CD14-positive monocyte (primary cell): Measurements from ENCODE around the gene IPPK. TPM values are rescaled to one million over a fixed set of nuclear protein-coding genes. Genes with fewer than 3 reads are reported as not detected.

Experiments
- DNase-seq, 3 donors: peaks; one replicate each; pipeline ENCODE4 v3.0.0-alpha.2; 2011 to 2022
- H2AFZ ChIP-seq: 2 replicates; pipeline ENCODE4 v1.6.0; 2012; ENCODE audit warnings: mild to moderate bottlenecking, low read depth, low read length, inconsistent platforms; ENCODE audit not compliant: insufficient read depth, poor library complexity, severe bottlenecking
- H3K27ac ChIP-seq, 2 donors: 1 replicate in 1 of 2; 2 replicates in 1 of 2; pipeline ENCODE4 v1.5.1; 2012 to 2013; ENCODE audit warnings: low read length in 2 of 2, control low read depth in 1 of 2, inconsistent platforms in 1 of 2, low read depth in 1 of 2, mild to moderate bottlenecking in 1 of 2
- H3K27me3 ChIP-seq, 2 donors: one replicate each; pipeline versions ENCODE4 v1.6.0 to v1.6.1; 2011 to 2013; ENCODE audit warnings: low read length in 2 of 2; ENCODE audit not compliant: control insufficient read depth in 2 of 2, insufficient read depth in 2 of 2
- H3K36me3 ChIP-seq, 2 donors: replicated peaks in 1 of 2; 1 replicate in 1 of 2; 2 replicates in 1 of 2; pipeline versions ENCODE4 v1.5.1 to v1.6.1; 2012 to 2013; ENCODE audit warnings: low read length in 2 of 2, control low read depth in 1 of 2, inconsistent platforms in 1 of 2, mild to moderate bottlenecking in 1 of 2; ENCODE audit not compliant: insufficient read depth in 2 of 2, control insufficient read depth in 1 of 2
- H3K4me1 ChIP-seq, 2 donors: 1 replicate in 1 of 2; 2 replicates in 1 of 2; pipeline versions ENCODE4 v1.5.1 to v1.6.1; 2012 to 2013; ENCODE audit warnings: low read length in 2 of 2, control low read depth in 1 of 2, inconsistent platforms in 1 of 2, mild to moderate bottlenecking in 1 of 2, moderate library complexity in 1 of 2; ENCODE audit not compliant: insufficient read depth in 2 of 2, control insufficient read depth in 1 of 2
- H3K4me2 ChIP-seq: replicated peaks from 2 replicates; pipeline ENCODE3; 2012; ENCODE audit warnings: low read length, moderate library complexity, mild to moderate bottlenecking; ENCODE audit not compliant: poor library complexity, severe bottlenecking; ENCODE audit errors: extremely low read depth
- H3K4me3 ChIP-seq, 3 experiments: fragments of 200-600 bp in 1 of 3; sonication (generic) in 1 of 3; replicated peaks in 1 of 3; 1 replicate in 2 of 3; 2 replicates in 1 of 3; pipeline ENCODE4 v1.5.1; 2011 to 2013; ENCODE audit warnings: low read length in 3 of 3, mild to moderate bottlenecking in 3 of 3, control low read depth in 2 of 3, low read depth in 2 of 3, inconsistent platforms in 1 of 3, moderate library complexity in 1 of 3
- H3K79me2 ChIP-seq: 2 replicates; pipeline ENCODE4 v1.6.0; 2012; ENCODE audit warnings: mild to moderate bottlenecking, control low read depth, inconsistent platforms, low read length, moderate library complexity; ENCODE audit not compliant: insufficient read depth
- H3K9ac ChIP-seq: 2 replicates; pipeline ENCODE4 v1.6.0; 2017; ENCODE audit warnings: low read length, mild to moderate bottlenecking; ENCODE audit not compliant: insufficient read depth, poor library complexity, severe bottlenecking
- H3K9me3 ChIP-seq, 2 donors: replicated peaks in 1 of 2; 1 replicate in 1 of 2; 2 replicates in 1 of 2; pipeline versions ENCODE4 v1.5.1 to v1.6.1; 2012 to 2013; ENCODE audit warnings: low read length in 2 of 2, control low read depth in 1 of 2; ENCODE audit not compliant: control insufficient read depth in 1 of 2, insufficient read depth in 1 of 2
- H4K20me1 ChIP-seq: 2 replicates; pipeline ENCODE4 v1.6.0; 2012; ENCODE audit warnings: mild to moderate bottlenecking, low read length, control low read depth, moderate library complexity; ENCODE audit not compliant: insufficient read depth
- H3K27ac Mint-ChIP-seq, 7 donors: one replicate each; pipeline ENCODE4 v1.8.0; 2020; ENCODE audit warnings: mild to moderate bottlenecking in 7 of 7, mixed read lengths in 7 of 7, moderate library complexity in 6 of 7, inconsistent platforms in 2 of 7
- H3K27me3 Mint-ChIP-seq, 3 donors: one replicate each; pipeline ENCODE4 v1.8.0; 2021 to 2022; ENCODE audit warnings: low read depth in 3 of 3, mild to moderate bottlenecking in 3 of 3, mixed read lengths in 3 of 3, moderate library complexity in 3 of 3, inconsistent platforms in 1 of 3
- H3K36me3 Mint-ChIP-seq, 2 donors: one replicate each; pipeline ENCODE4 v1.8.0; 2020; ENCODE audit warnings: mixed read lengths in 2 of 2, inconsistent platforms in 1 of 2, mild to moderate bottlenecking in 1 of 2
- H3K4me1 Mint-ChIP-seq: one replicate; pipeline ENCODE4 v1.8.0; 2020; ENCODE audit warnings: mild to moderate bottlenecking, mixed read lengths
- H3K4me3 Mint-ChIP-seq, 2 donors: one replicate each; pipeline ENCODE4 v1.8.0; 2020; ENCODE audit warnings: mild to moderate bottlenecking in 2 of 2, mixed read lengths in 2 of 2, moderate library complexity in 1 of 2
- H3K9me3 Mint-ChIP-seq, 7 donors: one replicate each; pipeline ENCODE4 v1.8.0; 2020 to 2022; ENCODE audit warnings: mixed read lengths in 7 of 7, mild to moderate bottlenecking in 6 of 7, moderate library complexity in 6 of 7, inconsistent platforms in 2 of 7
- CTCF ChIP-seq: fragments of 200-600 bp; IDR thresholded peaks from one replicate; pipeline ENCODE4 v1.8.0; 2022; ENCODE audit warnings: antibody characterized with exemption, mild to moderate bottlenecking
- WGBS: methylation state at CpG from one replicate; pipeline ENCODE4 v1.1.5; 2013; ENCODE audit warnings: missing lambda C conversion rate; ENCODE audit not compliant: insufficient coverage; 5-methylcytosine and 5-hydroxymethylcytosine counted together
- intact Hi-C, 2 donors: fragments of 100-400 bp; cut with micrococcal nuclease; formaldehyde crosslinking; loops; one replicate each; pipeline versions ENCODE4 v1.15.0 to v1.15.1; 2023
- polyA plus RNA-seq, 3 donors: library from polyadenylated mRNA; depleted of rRNA in 1 of 3; unstranded in 2 of 3; stranded (reverse) in 1 of 3; fragments of 300-500 nt in 2 of 3; fragments of >200 nt in 1 of 3; fragmentation: Illumina TruSeq in 2 of 3; gene quantifications; 1 replicate in 2 of 3; 2 replicates in 1 of 3; pipeline ENCODE4 v1.2.3, GENCODE V29; 2012 to 2021

IPPK gene
- polyA plus RNA-seq, 3 donors, result 1.9 to 11.6 (median 3.2) TPM

GRCh38 chr9:92679413-92680165, 9.7 kb upstream of the IPPK start:
- Mint-ChIP-seq H3K36me3 (no peaks in the 10 kb centered on the region), H3K9me3 (peaks cover 0 to 3% (median 0%) of the 10 kb centered on the region in 7 donors), H3K27ac (peak overlapping the region in 1 of 7 donors; percentile 26), H3K4me1 (peaks cover 2% of the 10 kb centered on the region), H3K27me3 (peaks cover 0 to 3% (median 3%) of the 10 kb centered on the region in 3 donors), H3K4me3 (no peak overlapping the region)
- H3K4me3 ChIP-seq, result no peak overlapping the region
- 95% methylated on average over 9 of the region's 14 CpGs for WGBS
- no peaks in the 10 kb centered on the region for H3K79me2 ChIP-seq
- H2AFZ ChIP-seq, result no peak overlapping the region
- no peaks in the 10 kb centered on the region for H3K9me3 ChIP-seq
- TF ChIP-seq CTCF, result no peak
- H4K20me1 ChIP-seq, result no peaks in the 10 kb centered on the region
- no peak overlapping the region for H3K27ac ChIP-seq
- DNase-seq, result no peak
- no peak overlapping the region for H3K4me2 ChIP-seq
- intact Hi-C loops, result loop anchor here in 1 of 2 donors (10.0 kb wide), 1 partner anchor 885 kb away; no protein-coding TSS in a partner anchor
- H3K36me3 ChIP-seq, result no peaks in the 10 kb centered on the region
- H3K4me1 ChIP-seq, result no peaks in the 10 kb centered on the region
- H3K27me3 ChIP-seq, result no peaks in the 10 kb centered on the region
- no peak overlapping the region for H3K9ac ChIP-seq

DNA sequence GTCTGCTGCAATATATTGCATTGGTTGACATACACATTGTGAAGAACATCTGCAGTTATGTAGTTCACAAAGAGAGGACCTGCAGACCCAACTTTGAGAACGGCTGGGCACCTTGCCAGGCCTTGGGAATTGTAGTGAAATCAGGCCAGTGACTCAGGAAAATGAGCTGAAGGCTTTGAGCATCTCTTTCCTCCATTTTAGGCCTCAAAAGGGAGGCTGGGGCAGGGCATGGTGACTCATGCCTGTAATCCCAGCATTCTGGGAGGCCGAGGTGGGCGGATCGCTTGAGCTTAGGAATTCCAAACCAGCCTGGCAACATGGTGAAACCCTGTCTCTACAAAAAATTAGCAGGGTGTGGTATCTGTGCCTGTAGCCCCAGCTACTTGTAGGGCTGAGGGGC, 1.4 kb upstream of the IPPK start:
- Histone ChIP-seq H3K9ac (no peak overlapping the region), H2AFZ (no peak overlapping the region), H3K4me1 (peaks cover 13 to 23% of the 10 kb centered on the region in 2 donors), H3K36me3 (peaks cover 6 to 11% of the 10 kb centered on the region in 2 donors), H3K27me3 (no peaks in the 10 kb centered on the region), H4K20me1 (no peaks in the 10 kb centered on the region), H3K4me3 (peak overlapping the region in 1 of 3 experiments; percentile 97), H3K27ac (no peak overlapping the region), H3K79me2 (peaks cover 50% of the 10 kb centered on the region), H3K9me3 (no peaks in the 10 kb centered on the region), H3K4me2 (peak overlapping the region; percentile 97)
- H3K27ac Mint-ChIP-seq, result no peak overlapping the region
- H3K27me3 Mint-ChIP-seq, result peaks cover 0 to 1% (median 1%) of the 10 kb centered on the region in 3 donors
- H3K4me1 Mint-ChIP-seq, result peaks cover 27% of the 10 kb centered on the region
- peaks cover 11 to 17% of the 10 kb centered on the region in 2 donors for H3K36me3 Mint-ChIP-seq
- H3K9me3 Mint-ChIP-seq, result peaks cover 0 to 6% (median 1%) of the 10 kb centered on the region in 7 donors
- no peak for TF ChIP-seq CTCF
- no peak overlapping the region for H3K4me3 Mint-ChIP-seq
- intact Hi-C loops, result loop anchor here (2.0 to 10.0 kb wide), 3 partner anchors 91 to 893 kb away; partner anchors contain the start of gene BICD2 (in 1 of the 2)
- WGBS, result 86% methylated on average over 1 of the region's 4 CpGs
- DNase-seq, result no peak
